DMS153 (cell line): ENCODE measurements around the gene SEMA6C.
"Not testable (repeated sequence)": the region's sequence is repeated elsewhere in the genome, so short reads cannot be mapped to it uniquely, and the experiment has no call there.

Experiments used
- DNase-seq: peaks from one replicate; lab custom pipeline; 2025; lab: John Stamatoyannopoulos, UW

The SEMA6C gene

DNA sequence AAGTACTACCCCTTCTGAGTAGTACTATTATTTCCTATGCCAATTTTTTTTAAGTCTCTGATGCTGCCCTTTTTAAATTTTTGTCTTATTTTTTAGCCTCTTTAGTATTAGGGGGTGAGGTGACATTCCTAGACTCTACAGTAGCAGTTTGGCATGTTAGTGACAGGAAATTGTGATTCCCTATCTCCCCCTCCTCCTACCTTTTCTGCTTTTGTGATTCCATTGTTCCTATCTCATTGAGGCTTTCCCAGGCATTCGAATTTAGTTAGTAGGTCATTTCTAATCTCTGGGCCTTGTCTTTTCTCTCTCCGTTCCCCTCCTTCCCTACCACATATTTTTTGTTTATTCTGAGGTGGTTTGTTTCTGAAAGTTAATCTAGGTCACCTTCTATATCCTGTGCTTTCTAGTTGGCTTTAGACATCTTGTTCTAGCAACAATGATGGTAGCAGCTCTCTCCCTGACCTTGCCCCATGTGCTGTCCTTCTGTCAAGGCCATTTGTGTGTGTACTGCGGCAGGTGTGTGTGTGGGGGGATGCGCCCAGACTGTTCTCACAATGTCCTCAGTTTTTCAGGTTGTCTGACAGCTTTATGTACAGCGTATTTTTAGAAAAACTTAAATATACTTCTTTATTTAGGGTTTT lies 21.5 kb downstream of the SEMA6C start:
- DNase-seq = no peak

DNA sequence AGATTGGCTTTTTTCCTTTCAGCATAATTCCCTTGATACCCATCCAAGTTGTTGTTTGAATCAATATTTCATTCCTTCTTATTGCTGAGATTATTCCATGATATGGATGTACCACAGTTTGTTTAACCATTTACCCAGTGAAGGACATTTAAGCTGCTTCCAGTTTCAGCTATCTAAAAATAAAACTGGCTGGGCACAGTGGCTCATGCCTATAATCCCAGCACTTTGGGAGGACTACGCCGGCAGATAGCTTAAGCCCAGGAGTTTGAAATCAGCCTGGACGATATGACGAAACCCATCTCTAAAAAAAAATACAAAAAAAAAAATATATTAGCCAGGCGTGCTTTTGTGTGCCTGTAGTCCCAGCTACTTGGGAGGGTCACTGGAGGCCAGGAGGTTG lies 32.6 kb downstream of the SEMA6C start:
- DNase-seq = no peak

DNA sequence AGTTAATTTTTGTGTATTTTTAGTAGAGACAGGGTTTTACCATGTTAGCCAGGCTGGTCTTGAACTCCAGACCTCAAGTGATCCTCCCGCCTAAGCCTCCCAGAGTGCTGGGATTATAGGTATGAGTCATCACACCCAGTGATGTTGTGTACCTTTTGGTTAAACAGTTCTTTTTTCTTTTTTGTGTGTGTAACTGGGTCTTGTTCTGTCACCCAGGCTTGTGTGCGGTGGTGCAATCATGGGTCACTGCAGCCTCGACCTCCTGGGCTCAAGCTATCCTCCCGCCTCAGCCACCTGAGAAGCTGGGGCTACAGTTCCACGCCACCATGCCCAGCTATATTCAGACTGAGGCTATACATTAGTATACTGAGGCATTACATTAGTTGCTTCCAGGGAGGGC lies 38.1 kb downstream of the SEMA6C start:
- DNase-seq = no peak

DNA sequence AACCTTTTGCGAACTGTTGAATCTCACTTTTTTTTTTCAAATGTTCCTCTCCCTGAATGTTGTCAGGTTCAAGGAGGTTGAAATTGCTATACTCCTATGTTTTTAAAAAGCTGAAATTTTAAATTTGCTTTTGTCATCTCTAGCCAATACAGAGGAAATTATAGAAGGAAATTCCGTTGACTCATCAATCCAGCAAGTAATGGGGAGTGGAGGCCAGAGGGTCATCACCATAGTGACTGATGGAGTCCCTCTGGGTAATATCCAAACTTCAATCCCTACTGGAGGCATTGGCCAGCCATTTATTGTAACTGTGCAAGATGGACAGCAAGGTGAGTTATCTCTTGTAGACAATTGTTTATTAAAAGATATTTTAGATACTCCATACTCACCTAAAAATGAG lies 39.5 kb downstream of the SEMA6C start:
- DNase-seq = no peak

DNA sequence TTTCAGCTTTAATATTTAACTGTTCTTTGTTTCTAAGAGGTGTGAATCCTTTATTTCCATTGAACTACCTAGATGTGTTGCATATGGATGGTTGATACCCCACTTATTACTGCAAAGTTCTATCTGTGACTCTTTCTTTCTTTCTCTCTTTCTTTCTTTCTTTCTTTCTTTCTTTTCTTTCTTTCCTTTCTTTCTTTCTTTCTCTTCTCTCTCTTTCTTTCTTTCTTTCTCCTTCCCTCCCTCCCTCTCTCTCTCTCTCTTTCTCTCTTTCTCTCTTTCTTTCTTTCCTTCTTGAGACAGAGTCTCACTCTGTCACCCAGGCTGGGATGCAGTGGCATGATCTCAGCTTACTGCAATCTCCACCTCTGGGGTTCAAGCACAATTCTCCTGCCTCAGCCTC lies 41.8 kb downstream of the SEMA6C start:
- no peak for DNase-seq

DNA sequence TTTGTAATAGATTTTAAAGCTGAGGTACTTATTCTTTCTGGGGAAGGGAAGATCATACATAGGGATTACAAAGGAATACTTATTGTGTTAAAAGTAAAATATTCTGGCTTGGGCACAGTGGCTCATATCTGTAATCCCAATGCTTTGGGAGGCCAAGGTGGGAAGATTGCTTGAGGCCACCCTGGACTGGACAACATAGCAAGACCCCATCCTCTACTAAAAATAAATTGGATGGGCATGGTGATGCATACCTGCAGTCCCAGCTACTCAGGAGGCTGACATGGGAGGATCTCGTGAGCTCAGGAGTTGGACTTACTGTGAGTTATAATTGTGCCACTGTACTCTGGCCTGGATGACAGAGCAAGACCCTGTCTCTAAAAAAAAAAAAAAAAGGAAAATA lies 48.3 kb downstream of the SEMA6C start:
- no peak for DNase-seq

DNA sequence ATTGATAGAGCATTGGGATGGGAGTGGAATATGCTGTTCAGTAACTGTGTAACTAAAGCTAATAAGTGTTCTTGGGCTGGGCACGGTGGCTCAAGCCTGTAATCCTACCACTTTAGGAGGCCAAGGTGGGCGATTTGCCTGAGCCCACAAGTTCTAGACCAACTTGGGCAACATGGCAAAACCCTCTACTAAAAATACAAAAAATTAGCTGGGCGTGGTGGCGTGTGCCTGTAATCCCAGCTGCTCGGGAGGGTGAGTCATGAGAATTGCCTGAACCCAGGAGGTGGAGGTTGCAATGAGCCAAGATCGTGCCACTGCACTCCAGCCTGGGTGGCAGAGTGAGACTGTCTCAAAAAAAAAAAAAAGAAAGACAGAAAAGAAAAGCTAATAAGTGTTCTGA lies 49.0 kb downstream of the SEMA6C start:
- not testable (repeated sequence) for DNase-seq

DNA sequence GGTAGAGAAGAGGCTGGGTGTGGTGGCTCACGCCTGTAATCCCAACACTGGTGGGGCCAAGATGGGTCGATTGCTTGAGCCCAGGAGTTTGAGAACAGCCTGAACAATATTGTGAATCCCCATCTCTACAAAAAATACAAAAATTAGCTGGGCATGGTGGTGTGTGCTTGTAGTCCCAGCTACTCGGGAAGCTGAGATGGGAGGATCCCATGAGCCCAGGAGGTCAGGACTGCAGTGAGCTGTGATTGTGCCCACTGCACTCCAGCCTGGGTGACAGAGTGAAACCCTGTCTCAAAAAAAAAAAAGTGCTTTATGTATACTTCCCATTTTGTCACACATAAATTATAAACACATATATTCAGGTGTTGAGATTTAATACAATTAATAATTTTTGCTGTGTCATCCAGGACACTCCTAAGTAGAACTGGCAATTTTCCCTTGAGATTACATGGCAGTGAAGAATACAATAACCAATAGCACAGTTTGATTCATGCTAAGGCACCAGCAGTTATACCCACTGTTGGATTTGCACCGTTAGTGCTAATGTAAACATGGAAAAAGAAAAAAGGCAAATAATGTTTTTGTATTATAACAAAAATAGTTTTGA lies 60.4 kb downstream of the SEMA6C start:
- DNase-seq = no peak
